ENCODE data around the gene ADCY3. TPM values are rescaled to one million over a fixed set of nuclear protein-coding genes. Genes with fewer than 3 reads are reported as not detected.

The ADCY3 gene
- total RNA-seq, 1 experiment from 2014 or later, result 71.1 TPM

DNA sequence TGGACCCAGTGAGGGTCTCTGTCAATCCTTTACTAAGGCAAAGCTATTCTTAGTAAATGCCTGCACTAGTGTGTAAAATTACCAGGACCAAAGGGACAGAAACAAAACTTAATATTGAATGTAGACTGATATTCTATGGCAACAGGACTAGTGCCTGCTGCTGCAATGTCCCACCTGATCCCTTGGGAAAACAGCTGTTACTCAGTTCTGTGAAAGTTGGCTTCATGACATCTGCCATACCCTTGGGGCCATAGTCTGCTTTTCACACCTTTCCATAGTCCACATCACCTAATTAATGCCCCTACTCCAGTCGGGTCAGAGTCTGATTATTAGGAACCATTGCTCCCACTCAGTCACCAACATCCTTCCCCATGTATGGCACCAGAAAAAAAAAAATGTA is 37.2 kb upstream of the ADCY3 start:
- intact Hi-C loops (cut with micrococcal nuclease), result no loop called here
- Histone ChIP-seq H3K79me2 (ENCODE audit: insufficient read depth, low read length) (no peaks in the 10 kb centered on the region), H3K9me3 (ENCODE audit: control insufficient read depth in 1 of 2, insufficient read depth in 1 of 2, low read depth in 1 of 2, low read length in 2 of 2) (peaks cover 0 to 5% of the 10 kb centered on the region in 2 experiments; a peak in 2 of 4 replicates), H3K9me2 (ENCODE audit: insufficient read depth) (no peaks in the 10 kb centered on the region), H4K20me1 (ENCODE audit: insufficient read depth) (no peaks in the 10 kb centered on the region), H3K36me3 (ENCODE audit: control insufficient read depth in 1 of 2, insufficient read depth in 2 of 2, low read length in 2 of 2) (peaks cover 14 to 15% of the 10 kb centered on the region in 2 experiments; a peak in 3 of 4 replicates), H3K27ac (ENCODE audit: low read depth, low read length) (no peak overlapping the region), H2AFZ (ENCODE audit: low read depth, low read length, poor library complexity, severe bottlenecking) (no peak overlapping the region), H3K4me3 (replicated peaks in 1 of 2; ENCODE audit: low read depth in 1 of 2, low read length in 2 of 2) (no peak overlapping the region), H3K9ac (ENCODE audit: low read length) (no peak overlapping the region), H3K4me2 (ENCODE audit: low read length) (no peak overlapping the region), H3K27me3 (ENCODE audit: insufficient read depth, low read length) (no peaks in the 10 kb centered on the region), H3K4me1 (ENCODE audit: control insufficient read depth in 1 of 2, insufficient read depth in 2 of 2, low read length in 2 of 2) (no peaks in the 10 kb centered on the region)
- POLR2A ChIA-PET, result no interaction called here
- CTCF ChIA-PET, result interaction anchor here (1.1 kb wide), 1 partner anchor 18 kb away, joined by 4 read pairs; no protein-coding TSS in a partner anchor
- RAD21 ChIA-PET (ENCODE audit: low non-redundant PET in 1 of 2, low total read pairs in 2 of 2, uncharacterized antibody in 2 of 2, unreplicated experiment in 2 of 2), result no interaction called here
- BruUV-seq (replicated peaks), result no TSS peak
- TF ChIP-seq FOSL1 (IDR thresholded peaks at IDR 0.05; ENCODE audit: low read depth), result no peak
- TF ChIP-seq, protein P1, sequence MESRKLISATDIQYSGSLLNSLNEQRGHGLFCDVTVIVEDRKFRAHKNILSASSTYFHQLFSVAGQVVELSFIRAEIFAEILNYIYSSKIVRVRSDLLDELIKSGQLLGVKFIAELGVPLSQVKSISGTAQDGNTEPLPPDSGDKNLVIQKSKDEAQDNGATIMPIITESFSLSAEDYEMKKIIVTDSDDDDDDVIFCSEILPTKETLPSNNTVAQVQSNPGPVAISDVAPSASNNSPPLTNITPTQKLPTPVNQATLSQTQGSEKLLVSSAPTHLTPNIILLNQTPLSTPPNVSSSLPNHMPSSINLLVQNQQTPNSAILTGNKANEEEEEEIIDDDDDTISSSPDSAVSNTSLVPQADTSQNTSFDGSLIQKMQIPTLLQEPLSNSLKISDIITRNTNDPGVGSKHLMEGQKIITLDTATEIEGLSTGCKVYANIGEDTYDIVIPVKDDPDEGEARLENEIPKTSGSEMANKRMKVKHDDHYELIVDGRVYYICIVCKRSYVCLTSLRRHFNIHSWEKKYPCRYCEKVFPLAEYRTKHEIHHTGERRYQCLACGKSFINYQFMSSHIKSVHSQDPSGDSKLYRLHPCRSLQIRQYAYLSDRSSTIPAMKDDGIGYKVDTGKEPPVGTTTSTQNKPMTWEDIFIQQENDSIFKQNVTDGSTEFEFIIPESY (IDR thresholded peaks at IDR 0.05; ENCODE audit: extremely low read depth, insufficient replicate concordance, low read length), result no peak
- TF ChIP-seq ZFX (IDR thresholded peaks at IDR 0.05), result no peak
- TF ChIP-seq RAD21 (IDR thresholded peaks at IDR 0.05; ENCODE audit: low read depth), result no peak
- TF ChIP-seq EZH2phosphoT487 (IDR thresholded peaks at IDR 0.05; ENCODE audit: borderline replicate concordance), result no peak
- no peak for TF ChIP-seq TCF7L2 (IDR thresholded peaks at IDR 0.05; ENCODE audit: borderline replicate concordance, extremely low read depth, insufficient read depth, insufficient read length)
- no peak for TF ChIP-seq POLR2AphosphoS5 (IDR thresholded peaks at IDR 0.05; ENCODE audit: low read depth, low read length)
- TF ChIP-seq POLR2A (IDR thresholded peaks at IDR 0.05; ENCODE audit: borderline replicate concordance, extremely low read depth, insufficient read depth, insufficient read length), result no peak
- no peak for TF ChIP-seq YY1 (IDR thresholded peaks at IDR 0.05; ENCODE audit: extremely low read depth, insufficient replicate concordance, low read depth, low read length)
- TF ChIP-seq ZNF274 (IDR thresholded peaks at IDR 0.05; ENCODE audit: low read depth, low read length), result no peak
- no peak for TF ChIP-seq ELF1 (IDR thresholded peaks at IDR 0.05; ENCODE audit: borderline replicate concordance, low read depth)
- no peak for TF ChIP-seq EGR1 (IDR thresholded peaks at IDR 0.05; ENCODE audit: low read depth)
- TF ChIP-seq EZH2 (IDR thresholded peaks at IDR 0.05), result no peak
- TF ChIP-seq, protein P2, sequence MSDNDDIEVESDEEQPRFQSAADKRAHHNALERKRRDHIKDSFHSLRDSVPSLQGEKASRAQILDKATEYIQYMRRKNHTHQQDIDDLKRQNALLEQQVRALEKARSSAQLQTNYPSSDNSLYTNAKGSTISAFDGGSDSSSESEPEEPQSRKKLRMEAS (IDR thresholded peaks at IDR 0.05), result no peak
- TF ChIP-seq SRF (IDR thresholded peaks at IDR 0.05; ENCODE audit: low read depth), result no peak
- no peak for TF ChIP-seq CBX3 (IDR thresholded peaks at IDR 0.05; ENCODE audit: low read depth)
- TF ChIP-seq JUND (IDR thresholded peaks at IDR 0.05), result no peak
- TF ChIP-seq, protein P3, sequence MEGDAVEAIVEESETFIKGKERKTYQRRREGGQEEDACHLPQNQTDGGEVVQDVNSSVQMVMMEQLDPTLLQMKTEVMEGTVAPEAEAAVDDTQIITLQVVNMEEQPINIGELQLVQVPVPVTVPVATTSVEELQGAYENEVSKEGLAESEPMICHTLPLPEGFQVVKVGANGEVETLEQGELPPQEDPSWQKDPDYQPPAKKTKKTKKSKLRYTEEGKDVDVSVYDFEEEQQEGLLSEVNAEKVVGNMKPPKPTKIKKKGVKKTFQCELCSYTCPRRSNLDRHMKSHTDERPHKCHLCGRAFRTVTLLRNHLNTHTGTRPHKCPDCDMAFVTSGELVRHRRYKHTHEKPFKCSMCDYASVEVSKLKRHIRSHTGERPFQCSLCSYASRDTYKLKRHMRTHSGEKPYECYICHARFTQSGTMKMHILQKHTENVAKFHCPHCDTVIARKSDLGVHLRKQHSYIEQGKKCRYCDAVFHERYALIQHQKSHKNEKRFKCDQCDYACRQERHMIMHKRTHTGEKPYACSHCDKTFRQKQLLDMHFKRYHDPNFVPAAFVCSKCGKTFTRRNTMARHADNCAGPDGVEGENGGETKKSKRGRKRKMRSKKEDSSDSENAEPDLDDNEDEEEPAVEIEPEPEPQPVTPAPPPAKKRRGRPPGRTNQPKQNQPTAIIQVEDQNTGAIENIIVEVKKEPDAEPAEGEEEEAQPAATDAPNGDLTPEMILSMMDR (IDR thresholded peaks at IDR 0.05 in 2 of 3, conservative IDR thresholded peaks at IDR 0.05 in 1 of 3; ENCODE audit: borderline replicate concordance in 1 of 3, insufficient read depth in 1 of 3, low read depth in 2 of 3, low read length in 2 of 3), result no peak
- no peak for TF ChIP-seq SP1 (IDR thresholded peaks at IDR 0.05; ENCODE audit: low read depth)
- TF ChIP-seq SIN3A (IDR thresholded peaks at IDR 0.05; ENCODE audit: low read depth), result no peak
- DNase-seq (ENCODE audit: low read depth, low spot score) (no peak), ATAC-seq (no peak)

Data from HCT116 (cell line).